ENCODE measurements around the gene CXCR5. TPM values are rescaled to one million over a fixed set of nuclear protein-coding genes. Genes with fewer than 3 reads are reported as not detected.
A peak's percentile ranks its signal among the peaks of the same experiment; 100 is the strongest.

Gene CXCR5
- total RNA-seq, 2 experiments from 2014 or later = 1.9 to 2.2 TPM

- POLR2A ChIA-PET = interaction anchor here (0.5 to 3.6 kb wide), 10 partner anchors 26 to 184 kb away, joined by 3 to 30 read pairs (median 6); partner anchors contain the start of genes CENATAC and DDX6
- Mint-ChIP-seq H3K36me3 (peaks cover 2% of the 10 kb centered on the region), H3K9me3 (no peaks in the 10 kb centered on the region), H3K4me1 (peaks cover 75% of the 10 kb centered on the region), H3K27me3 (no peaks in the 10 kb centered on the region), H3K27ac (peak overlapping the region; percentile 98), H3K4me3 (peak overlapping the region; percentile 80)
- peak; percentile 62 for ATAC-seq (ENCODE audit: low read depth)
- peak; percentile 76 for DNase-seq
Measured at GRCh38 chr11:118914178-118914918, 30.7 kb downstream of the CXCR5 start.

- Mint-ChIP-seq H3K36me3 (peaks cover 2% of the 10 kb centered on the region), H3K4me3 (peak overlapping the region; percentile 80), H3K9me3 (no peaks in the 10 kb centered on the region), H3K4me1 (peaks cover 79% of the 10 kb centered on the region), H3K27me3 (no peaks in the 10 kb centered on the region), H3K27ac (peak overlapping the region; percentile 98)
- POLR2A ChIA-PET = interaction anchor here (1.2 to 3.6 kb wide), 4 partner anchors 38 to 141 kb away, joined by 3 to 30 read pairs (median 6); partner anchors contain the start of genes CENATAC and DDX6
- peak; percentile 31 for DNase-seq
- no peak for ATAC-seq (ENCODE audit: low read depth)
Measured at GRCh38 chr11:118914987-118915386, 31.3 kb downstream of the CXCR5 start.

GRCh38 chr11:118915396-118915795, 31.7 kb downstream of the CXCR5 start:
- Mint-ChIP-seq H3K4me3 (peak overlapping the region; percentile 80), H3K4me1 (peaks cover 83% of the 10 kb centered on the region), H3K9me3 (no peaks in the 10 kb centered on the region), H3K27ac (peak overlapping the region; percentile 98), H3K36me3 (peaks cover 2% of the 10 kb centered on the region), H3K27me3 (no peaks in the 10 kb centered on the region)
- POLR2A ChIA-PET = interaction anchor here (1.0 to 3.6 kb wide), 3 partner anchors 45 to 124 kb away, joined by 3 to 30 read pairs (median 5); partner anchors contain the start of gene DDX6
- DNase-seq = no peak
- no peak for ATAC-seq (ENCODE audit: low read depth)

GRCh38 chr11:118915941-118916841, 32.5 kb downstream of the CXCR5 start:
- Mint-ChIP-seq H3K9me3 (no peaks in the 10 kb centered on the region), H3K27ac (peak overlapping the region; percentile 98), H3K4me3 (no peak overlapping the region), H3K4me1 (peaks cover 88% of the 10 kb centered on the region), H3K27me3 (no peaks in the 10 kb centered on the region), H3K36me3 (peaks cover 2% of the 10 kb centered on the region)
- ATAC-seq (ENCODE audit: low read depth) (no peak), DNase-seq (peak; percentile 36)
- POLR2A ChIA-PET = interaction anchor here (1.0 to 1.7 kb wide), 2 partner anchors 46 to 125 kb away, joined by 3 to 5 read pairs; partner anchors contain the start of gene DDX6

- peaks cover 84% of the 10 kb centered on the region for H3K4me1 Mint-ChIP-seq
- H3K9me3 Mint-ChIP-seq = no peaks in the 10 kb centered on the region
- no peaks in the 10 kb centered on the region for H3K27me3 Mint-ChIP-seq
- POLR2A ChIA-PET = interaction anchor here (1.7 kb wide), 1 partner anchor 126 kb away, joined by 5 read pairs; the partner anchor contains the start of gene DDX6
- DNase-seq = no peak
- H3K27ac Mint-ChIP-seq = peak overlapping the region; percentile 98
- ATAC-seq (ENCODE audit: low read depth) = no peak
- peak overlapping the region; percentile 84 for H3K4me3 Mint-ChIP-seq
- H3K36me3 Mint-ChIP-seq = peaks cover 2% of the 10 kb centered on the region
Measured at GRCh38 chr11:118916842-118917388, 33.2 kb downstream of the CXCR5 start.

GRCh38 chr11:118917481-118918127, 33.9 kb downstream of the CXCR5 start:
- POLR2A ChIA-PET = no interaction called here
- Mint-ChIP-seq H3K27me3 (no peaks in the 10 kb centered on the region), H3K36me3 (peaks cover 2% of the 10 kb centered on the region), H3K9me3 (no peaks in the 10 kb centered on the region), H3K27ac (peak overlapping the region; percentile 98), H3K4me1 (peaks cover 77% of the 10 kb centered on the region), H3K4me3 (peak overlapping the region; percentile 84)
- peak; percentile 26 for ATAC-seq (ENCODE audit: low read depth)
- peak; percentile 60 for DNase-seq

GRCh38 chr11:118918128-118918685, 34.5 kb downstream of the CXCR5 start:
- Mint-ChIP-seq H3K9me3 (no peaks in the 10 kb centered on the region), H3K4me3 (peak overlapping the region; percentile 84), H3K36me3 (peaks cover 2% of the 10 kb centered on the region), H3K27me3 (no peaks in the 10 kb centered on the region), H3K4me1 (peaks cover 76% of the 10 kb centered on the region), H3K27ac (peak overlapping the region; percentile 98)
- DNase-seq (peak; percentile 60), ATAC-seq (ENCODE audit: low read depth) (no peak)
- POLR2A ChIA-PET = no interaction called here

- H3K27me3 Mint-ChIP-seq = no peaks in the 10 kb centered on the region
- no peak for ATAC-seq (ENCODE audit: low read depth)
- peak overlapping the region; percentile 84 for H3K4me3 Mint-ChIP-seq
- H3K9me3 Mint-ChIP-seq = no peaks in the 10 kb centered on the region
- peaks cover 78% of the 10 kb centered on the region for H3K4me1 Mint-ChIP-seq
- peak; percentile 52 for DNase-seq
- H3K27ac Mint-ChIP-seq = peak overlapping the region; percentile 98
- POLR2A ChIA-PET = no interaction called here
- peaks cover 2% of the 10 kb centered on the region for H3K36me3 Mint-ChIP-seq
Measured at GRCh38 chr11:118918686-118919280, 35.1 kb downstream of the CXCR5 start.

- Mint-ChIP-seq H3K4me1 (peaks cover 63% of the 10 kb centered on the region), H3K36me3 (peaks cover 2% of the 10 kb centered on the region), H3K27me3 (no peaks in the 10 kb centered on the region), H3K9me3 (no peaks in the 10 kb centered on the region), H3K4me3 (peak overlapping the region; percentile 91), H3K27ac (peak overlapping the region; percentile 73)
- ATAC-seq (ENCODE audit: low read depth) = no peak
- DNase-seq = no peak
- POLR2A ChIA-PET = interaction anchor here (0.6 kb wide), 1 partner anchor 178 kb away, joined by 6 read pairs; no protein-coding TSS in a partner anchor
Measured at GRCh38 chr11:118921121-118921928, 37.6 kb downstream of the CXCR5 start.

- DNase-seq (no peak), ATAC-seq (ENCODE audit: low read depth) (no peak)
- H3K36me3 Mint-ChIP-seq = no peaks in the 10 kb centered on the region
- H3K9me3 Mint-ChIP-seq = no peaks in the 10 kb centered on the region
- peaks cover 63% of the 10 kb centered on the region for H3K4me1 Mint-ChIP-seq
- H3K27ac Mint-ChIP-seq = peak overlapping the region; percentile 89
- POLR2A ChIA-PET = interaction anchor here (0.6 to 5.2 kb wide), 6 partner anchors 28 to 174 kb away, joined by 3 to 44 read pairs (median 3); partner anchors contain the start of genes DDX6, RPS25 and TRAPPC4
- peak overlapping the region; percentile 91 for H3K4me3 Mint-ChIP-seq
- H3K27me3 Mint-ChIP-seq = no peaks in the 10 kb centered on the region
Measured at GRCh38 chr11:118921929-118922744, 38.4 kb downstream of the CXCR5 start.

Data from activated naive CD8-positive, alpha-beta T cell treated with anti-CD3 and anti-CD28 coated beads, Interleukin-2, amount 10 ng/mL, durations not matched to agents 7 days and 5 days (primary cell).